Prostate gland (tissue), 2 donors: ENCODE measurements around the gene TPBGL.

Experiments
- POLR2A ChIP-seq: fragments of 450-650 bp; IDR thresholded peaks from one replicate; pipeline ENCODE4 v1.6.1; 2016; ENCODE audit warnings: antibody characterized with exemption, mild to moderate bottlenecking
- TF ChIP-seq, protein P1 (sequence below), 4 experiments: fragments of 200-600 bp in 2 of 4; fragments of 450-650 bp in 2 of 4; sonication (generic) in 2 of 4; IDR thresholded peaks; 1 replicate in 3 of 4; 2 replicates in 1 of 4; pipeline ENCODE4 v1.5.1; 2016 to 2019; ENCODE audit warnings: antibody characterized with exemption in 4 of 4, mild to moderate bottlenecking in 2 of 4, moderate library complexity in 2 of 4

GRCh38 chr11:75245356-75246005 is 4.9 kb downstream of the TPBGL start:
- TF ChIP-seq POLR2A: no peak
- TF ChIP-seq, protein P1, sequence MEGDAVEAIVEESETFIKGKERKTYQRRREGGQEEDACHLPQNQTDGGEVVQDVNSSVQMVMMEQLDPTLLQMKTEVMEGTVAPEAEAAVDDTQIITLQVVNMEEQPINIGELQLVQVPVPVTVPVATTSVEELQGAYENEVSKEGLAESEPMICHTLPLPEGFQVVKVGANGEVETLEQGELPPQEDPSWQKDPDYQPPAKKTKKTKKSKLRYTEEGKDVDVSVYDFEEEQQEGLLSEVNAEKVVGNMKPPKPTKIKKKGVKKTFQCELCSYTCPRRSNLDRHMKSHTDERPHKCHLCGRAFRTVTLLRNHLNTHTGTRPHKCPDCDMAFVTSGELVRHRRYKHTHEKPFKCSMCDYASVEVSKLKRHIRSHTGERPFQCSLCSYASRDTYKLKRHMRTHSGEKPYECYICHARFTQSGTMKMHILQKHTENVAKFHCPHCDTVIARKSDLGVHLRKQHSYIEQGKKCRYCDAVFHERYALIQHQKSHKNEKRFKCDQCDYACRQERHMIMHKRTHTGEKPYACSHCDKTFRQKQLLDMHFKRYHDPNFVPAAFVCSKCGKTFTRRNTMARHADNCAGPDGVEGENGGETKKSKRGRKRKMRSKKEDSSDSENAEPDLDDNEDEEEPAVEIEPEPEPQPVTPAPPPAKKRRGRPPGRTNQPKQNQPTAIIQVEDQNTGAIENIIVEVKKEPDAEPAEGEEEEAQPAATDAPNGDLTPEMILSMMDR (IDR thresholded peaks at IDR 0.05): no peak
